Measurements from ENCODE around the gene SH3BP5L.
"Not testable (repeated sequence)": the region's sequence is repeated elsewhere in the genome, so short reads cannot be mapped to it uniquely, and the experiment has no call there.

The SH3BP5L gene

GRCh38 chr1:248850536-248851251, 25.0 kb upstream of the SH3BP5L start:
- no peak for DNase-seq

- DNase-seq: no peak
Observed at GRCh38 chr1:248850124-248850523, 24.4 kb upstream of the SH3BP5L start.

- no peak for DNase-seq
Observed at GRCh38 chr1:248849637-248850036, 23.9 kb upstream of the SH3BP5L start.

GRCh38 chr1:248849152-248849551, 23.4 kb upstream of the SH3BP5L start:
- no peak for DNase-seq

- DNase-seq: no peak
Observed at GRCh38 chr1:248848602-248849001, 22.9 kb upstream of the SH3BP5L start.

GRCh38 chr1:248847956-248848561, 22.3 kb upstream of the SH3BP5L start:
- no peak for DNase-seq

- DNase-seq: no peak
Observed at GRCh38 chr1:248847181-248847955, 21.7 kb upstream of the SH3BP5L start.

GRCh38 chr1:248844526-248844925, 18.8 kb upstream of the SH3BP5L start:
- no peak for DNase-seq

- no peak for DNase-seq
Observed at GRCh38 chr1:248843687-248844086, 18.0 kb upstream of the SH3BP5L start.

- DNase-seq: no peak
Observed at GRCh38 chr1:248842781-248843331, 17.1 kb upstream of the SH3BP5L start.

GRCh38 chr1:248841702-248842395, 16.1 kb upstream of the SH3BP5L start:
- DNase-seq: no peak

- no peak for DNase-seq
Observed at GRCh38 chr1:248840946-248841345, 15.2 kb upstream of the SH3BP5L start.

GRCh38 chr1:248839168-248839555, 13.4 kb upstream of the SH3BP5L start:
- no peak for DNase-seq

- peak; percentile 82 to 86 for DNase-seq
Observed at GRCh38 chr1:248838357-248839167, 12.8 kb upstream of the SH3BP5L start.

- DNase-seq: peak; percentile 90 to 93
Observed at GRCh38 chr1:248837781-248838356, 12.2 kb upstream of the SH3BP5L start, which contains the start of gene ZNF672. Gene ZNF672, plus strand, starts transcription at chr1:248838224. Its CDS starts 9,051 bp downstream, at chr1:248847275.

- no peak for DNase-seq
Observed at GRCh38 chr1:248837045-248837780, 11.5 kb upstream of the SH3BP5L start.

GRCh38 chr1:248834343-248834940, 8.7 kb upstream of the SH3BP5L start:
- DNase-seq: no peak

GRCh38 chr1:248831842-248832241, 6.1 kb upstream of the SH3BP5L start:
- no peak for DNase-seq

- not testable (repeated sequence) for DNase-seq
Observed at GRCh38 chr1:248830718-248831017, 5.0 kb upstream of the SH3BP5L start.

- no peak for DNase-seq
Observed at GRCh38 chr1:248828845-248829244, 3.1 kb upstream of the SH3BP5L start.

GRCh38 chr1:248825573-248825908, 174 bp downstream of the SH3BP5L start:
- DNase-seq: no peak
